Measurements from ENCODE around the gene ERAP2. TPM values are rescaled to one million over a fixed set of nuclear protein-coding genes. Genes with fewer than 3 reads are reported as not detected.

Gene ERAP2
- total RNA-seq, 6 experiments from 2014 or later = 1.5 to 13.3 (median 8.4) TPM

GRCh38 chr5:96843140-96843539, 33.2 kb upstream of the ERAP2 start:
- 89% methylated on average over 3 of the region's 3 CpGs for WGBS (ENCODE audit: insufficient coverage, low coverage, low lambda C conversion rate, missing lambda C conversion rate)
- H3K4me1 ChIP-seq = no peaks in the 10 kb centered on the region
- DNase-seq (no peak), ATAC-seq (no peak)
- H3K9me3 ChIP-seq = no peaks in the 10 kb centered on the region
- TF ChIP-seq POLR2A (IDR thresholded peaks at IDR 0.05) (no peak), CTCF (IDR thresholded peaks at IDR 0.05) (no peak)
- no peak overlapping the region for H3K4me3 ChIP-seq
- intact Hi-C loops (cut with DNase I) = no loop called here
- H3K36me3 ChIP-seq = no peaks in the 10 kb centered on the region
- no peak overlapping the region for H3K27ac ChIP-seq
- no peaks in the 10 kb centered on the region for H3K27me3 ChIP-seq

GRCh38 chr5:96844481-96844990, 31.8 kb upstream of the ERAP2 start:
- intact Hi-C loops (cut with DNase I) = no loop called here
- ATAC-seq (no peak), DNase-seq (no peak)
- Histone ChIP-seq H3K4me3 (no peak overlapping the region), H3K27me3 (no peaks in the 10 kb centered on the region), H3K4me1 (no peaks in the 10 kb centered on the region), H3K36me3 (no peaks in the 10 kb centered on the region), H3K27ac (no peak overlapping the region), H3K9me3 (no peaks in the 10 kb centered on the region)
- WGBS (ENCODE audit: insufficient coverage, low coverage, low lambda C conversion rate, missing lambda C conversion rate) = 78% methylated on average over 4 of the region's 4 CpGs
- TF ChIP-seq POLR2A (IDR thresholded peaks at IDR 0.05) (no peak), CTCF (IDR thresholded peaks at IDR 0.05) (no peak)

GRCh38 chr5:96851312-96852062, 24.8 kb upstream of the ERAP2 start:
- intact Hi-C loops (cut with DNase I) = no loop called here
- ATAC-seq (no peak), DNase-seq (no peak)
- Histone ChIP-seq H3K4me3 (no peak overlapping the region), H3K4me1 (peaks cover 0 to 12% (median 3%) of the 10 kb centered on the region in 4 donors), H3K9me3 (no peaks in the 10 kb centered on the region), H3K27me3 (no peaks in the 10 kb centered on the region), H3K27ac (no peak overlapping the region), H3K36me3 (no peaks in the 10 kb centered on the region)
- 75% methylated on average over 7 of the region's 7 CpGs for WGBS (ENCODE audit: insufficient coverage, low coverage, low lambda C conversion rate, missing lambda C conversion rate)
- no peak for TF ChIP-seq POLR2A (IDR thresholded peaks at IDR 0.05)
- TF ChIP-seq CTCF (IDR thresholded peaks at IDR 0.05) = no peak

GRCh38 chr5:96852759-96853158, 23.5 kb upstream of the ERAP2 start:
- intact Hi-C loops (cut with DNase I) = no loop called here
- no peak for ATAC-seq
- WGBS (ENCODE audit: insufficient coverage, low coverage, low lambda C conversion rate, missing lambda C conversion rate) = 87% methylated on average over 2 of the region's 2 CpGs

More at GRCh38 chr5:96852759-96853158, 23.5 kb upstream of the ERAP2 start:
- no peaks in the 10 kb centered on the region for H3K27me3 ChIP-seq
- H3K27ac ChIP-seq = no peak overlapping the region
- TF ChIP-seq CTCF (IDR thresholded peaks at IDR 0.05) (no peak), POLR2A (IDR thresholded peaks at IDR 0.05) (no peak)
- H3K9me3 ChIP-seq = no peaks in the 10 kb centered on the region
- no peaks in the 10 kb centered on the region for H3K36me3 ChIP-seq
- peaks cover 0 to 12% (median 3%) of the 10 kb centered on the region in 4 donors for H3K4me1 ChIP-seq
- no peak for DNase-seq
- no peak overlapping the region for H3K4me3 ChIP-seq

All from right lobe of liver (tissue), 6 donors.